ENCODE measurements around the gene MRPS11.

The MRPS11 gene

GRCh38 chr15:88487178-88487795 is 19.8 kb downstream of the MRPS11 start:
- DNase-seq (ENCODE audit: low spot score) = no peak
- TF ChIP-seq, protein P1, sequence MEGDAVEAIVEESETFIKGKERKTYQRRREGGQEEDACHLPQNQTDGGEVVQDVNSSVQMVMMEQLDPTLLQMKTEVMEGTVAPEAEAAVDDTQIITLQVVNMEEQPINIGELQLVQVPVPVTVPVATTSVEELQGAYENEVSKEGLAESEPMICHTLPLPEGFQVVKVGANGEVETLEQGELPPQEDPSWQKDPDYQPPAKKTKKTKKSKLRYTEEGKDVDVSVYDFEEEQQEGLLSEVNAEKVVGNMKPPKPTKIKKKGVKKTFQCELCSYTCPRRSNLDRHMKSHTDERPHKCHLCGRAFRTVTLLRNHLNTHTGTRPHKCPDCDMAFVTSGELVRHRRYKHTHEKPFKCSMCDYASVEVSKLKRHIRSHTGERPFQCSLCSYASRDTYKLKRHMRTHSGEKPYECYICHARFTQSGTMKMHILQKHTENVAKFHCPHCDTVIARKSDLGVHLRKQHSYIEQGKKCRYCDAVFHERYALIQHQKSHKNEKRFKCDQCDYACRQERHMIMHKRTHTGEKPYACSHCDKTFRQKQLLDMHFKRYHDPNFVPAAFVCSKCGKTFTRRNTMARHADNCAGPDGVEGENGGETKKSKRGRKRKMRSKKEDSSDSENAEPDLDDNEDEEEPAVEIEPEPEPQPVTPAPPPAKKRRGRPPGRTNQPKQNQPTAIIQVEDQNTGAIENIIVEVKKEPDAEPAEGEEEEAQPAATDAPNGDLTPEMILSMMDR (IDR thresholded peaks at IDR 0.05; ENCODE audit: extremely low read depth, missing control alignments) = no peak

DNA sequence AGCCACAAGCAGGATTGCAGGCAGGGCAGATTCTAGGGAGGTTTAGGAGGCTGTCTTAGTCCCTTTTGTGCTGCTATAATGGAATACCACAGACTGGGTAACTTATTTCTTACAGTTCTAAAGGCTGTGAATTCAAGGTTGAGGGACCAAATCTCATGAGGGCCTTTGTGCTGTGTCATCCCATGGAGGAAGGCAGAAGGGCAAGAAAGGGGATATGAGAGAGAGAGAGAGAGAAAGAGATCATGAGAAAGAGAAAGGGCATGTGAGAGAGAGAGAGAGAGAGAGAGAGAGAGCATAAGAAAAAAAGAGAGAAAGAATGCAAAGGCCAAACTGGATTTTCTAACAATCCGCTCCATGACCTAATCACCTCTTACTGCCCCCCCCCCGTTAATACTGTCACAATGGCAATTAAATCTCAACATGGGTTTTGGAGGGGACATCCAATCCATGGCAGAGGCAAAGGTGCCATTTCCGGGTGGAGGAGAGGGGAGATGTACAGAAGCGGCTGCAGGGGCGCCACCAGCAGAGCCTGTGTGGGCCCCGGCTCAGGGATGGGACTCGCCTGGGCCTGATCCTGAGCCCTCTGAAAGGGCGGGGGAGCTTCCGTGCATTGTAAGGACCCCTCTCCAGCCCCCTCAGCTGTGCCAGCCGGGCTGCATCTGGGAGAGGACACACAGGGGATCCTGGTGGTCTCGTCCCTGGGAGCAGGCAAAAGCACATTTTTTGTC is 20.5 kb downstream of the MRPS11 start:
- TF ChIP-seq, protein P1 (IDR thresholded peaks at IDR 0.05; ENCODE audit: extremely low read depth, missing control alignments) = no peak
- DNase-seq (ENCODE audit: low spot score) = no peak

DNA sequence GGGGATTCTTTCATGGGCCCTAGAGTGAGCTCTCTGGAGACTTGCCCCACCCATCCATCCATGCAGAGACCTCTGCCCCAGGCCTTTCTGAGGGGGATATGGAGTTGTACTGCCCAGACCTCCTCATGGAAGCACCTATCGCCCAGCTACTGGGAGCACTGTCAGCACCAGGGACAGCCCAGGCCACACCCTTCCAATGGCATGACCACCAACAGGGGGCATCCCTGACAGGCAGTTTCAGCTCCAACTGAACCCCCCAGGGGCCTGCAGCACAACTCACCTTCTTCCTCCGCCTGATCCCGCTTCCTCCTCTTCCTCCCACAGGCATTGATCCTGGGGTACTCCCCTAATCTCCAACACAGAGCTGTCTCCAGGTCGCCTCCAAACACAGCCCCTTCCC is 21.8 kb downstream of the MRPS11 start:
- TF ChIP-seq, protein P1 (IDR thresholded peaks at IDR 0.05; ENCODE audit: extremely low read depth, missing control alignments) = no peak
- no peak for DNase-seq (ENCODE audit: low spot score)

DNA sequence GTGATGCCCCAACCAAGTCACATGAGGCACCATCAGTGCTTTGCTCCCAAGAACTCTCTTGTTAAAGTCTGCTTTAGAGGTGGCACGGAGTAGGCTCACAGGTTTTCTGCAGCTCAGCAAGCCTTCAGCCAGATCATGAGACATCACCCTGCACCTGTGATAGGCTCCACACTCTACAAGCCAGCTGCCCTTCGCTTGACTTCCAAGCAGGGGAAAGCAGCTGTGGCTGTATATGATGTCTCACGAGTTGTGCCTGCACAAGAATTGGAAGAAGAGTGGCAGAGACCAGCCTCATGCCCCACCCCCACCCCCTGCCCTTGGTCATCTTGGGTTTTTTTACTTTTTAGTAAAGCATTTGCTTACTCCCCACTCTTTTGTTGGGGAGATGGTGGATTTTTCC is 22.5 kb downstream of the MRPS11 start:
- TF ChIP-seq, protein P1 (IDR thresholded peaks at IDR 0.05; ENCODE audit: extremely low read depth, missing control alignments) = no peak
- DNase-seq (ENCODE audit: low spot score) = no peak

GRCh38 chr15:88491158-88491557 is 23.6 kb downstream of the MRPS11 start:
- no peak for DNase-seq (ENCODE audit: low spot score)
- TF ChIP-seq, protein P1 (IDR thresholded peaks at IDR 0.05; ENCODE audit: extremely low read depth, missing control alignments) = no peak

DNA sequence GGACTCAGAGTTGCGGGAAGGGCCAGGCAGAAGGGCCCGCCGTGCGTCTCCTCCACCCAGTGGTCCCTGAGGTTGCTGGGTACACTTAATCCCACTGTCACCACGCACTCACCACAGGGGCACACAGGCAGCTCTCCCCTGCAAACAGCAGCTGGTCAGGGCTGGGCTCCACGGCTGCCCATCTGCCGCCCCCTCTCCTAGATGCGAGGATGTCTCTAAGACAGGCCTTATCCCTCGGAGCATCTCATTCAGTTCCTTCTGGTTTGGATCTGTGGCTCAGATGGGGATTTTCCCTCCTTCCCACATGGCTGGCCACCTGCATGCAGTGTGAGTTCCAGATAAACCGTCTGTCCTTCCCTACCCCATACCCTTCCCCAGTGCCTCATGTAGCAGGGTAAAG is 26.3 kb downstream of the MRPS11 start:
- DNase-seq (ENCODE audit: low spot score) = no peak
- TF ChIP-seq, protein P1 (IDR thresholded peaks at IDR 0.05; ENCODE audit: extremely low read depth, missing control alignments) = no peak

DNA sequence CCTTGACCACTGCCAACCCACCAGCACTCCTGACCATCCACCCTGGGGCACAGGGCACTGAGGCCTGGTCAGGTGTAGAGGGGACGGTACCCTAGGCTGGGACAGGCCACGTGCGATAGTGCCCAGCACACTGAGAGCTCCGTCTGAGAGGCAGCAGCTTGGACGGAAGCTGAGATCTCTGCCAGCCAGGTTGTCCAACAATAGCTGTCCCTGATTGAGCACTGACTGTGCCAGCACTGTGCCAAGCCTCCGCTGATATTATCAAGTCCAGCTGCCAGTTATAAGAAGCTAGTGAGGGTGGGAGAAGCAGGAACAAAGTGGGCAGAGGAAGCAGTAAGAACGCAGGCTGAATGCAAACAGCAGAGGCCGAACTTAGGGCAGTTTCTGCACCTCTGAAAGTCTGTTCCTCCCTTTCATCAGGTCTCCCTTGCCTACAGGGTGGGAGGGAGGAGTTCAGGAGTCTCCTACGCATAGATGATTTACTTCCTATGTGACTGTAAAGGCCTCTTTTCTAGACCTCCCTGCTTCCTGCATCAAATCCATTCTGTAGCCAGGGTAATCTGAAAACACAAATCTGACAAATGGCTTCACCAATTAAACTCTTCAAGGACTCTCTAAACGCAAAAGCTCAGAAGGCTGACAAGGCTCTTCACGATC is 29.7 kb downstream of the MRPS11 start:
- no peak for DNase-seq (ENCODE audit: low spot score)
- TF ChIP-seq, protein P1 (IDR thresholded peaks at IDR 0.05; ENCODE audit: extremely low read depth, missing control alignments) = no peak
